GM12874 (cell line): Measurements from ENCODE around the gene WNT9B.

ENCODE experiments used
- TF ChIP-seq, protein P1 (sequence below): IDR thresholded peaks from 2 replicates; pipeline ENCODE4 v1.5.1; 2011; ENCODE audit warnings: low read depth, mild to moderate bottlenecking, control low read depth, low read length, moderate library complexity; ENCODE audit not compliant: insufficient read depth

The WNT9B gene

DNA sequence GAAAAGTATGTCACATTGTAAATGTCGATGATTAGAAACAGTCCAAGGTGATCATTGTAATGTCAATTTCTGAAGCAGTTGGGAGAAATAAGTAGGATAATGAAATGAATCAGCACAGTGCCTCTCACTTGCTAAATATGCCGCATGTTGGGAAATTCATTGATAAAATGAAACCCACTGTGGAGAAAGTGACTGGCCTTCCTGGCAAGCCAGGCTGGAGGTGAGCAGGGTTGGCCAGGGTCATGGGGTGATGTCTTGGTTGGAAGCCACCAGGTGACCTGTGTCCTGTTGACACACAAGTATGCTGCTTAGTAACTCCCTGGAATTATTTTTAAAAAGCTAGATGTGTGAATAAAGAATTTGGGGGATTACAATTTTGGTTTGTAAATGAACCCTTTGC is 14.9 kb upstream of the WNT9B start:
- TF ChIP-seq, protein P1, sequence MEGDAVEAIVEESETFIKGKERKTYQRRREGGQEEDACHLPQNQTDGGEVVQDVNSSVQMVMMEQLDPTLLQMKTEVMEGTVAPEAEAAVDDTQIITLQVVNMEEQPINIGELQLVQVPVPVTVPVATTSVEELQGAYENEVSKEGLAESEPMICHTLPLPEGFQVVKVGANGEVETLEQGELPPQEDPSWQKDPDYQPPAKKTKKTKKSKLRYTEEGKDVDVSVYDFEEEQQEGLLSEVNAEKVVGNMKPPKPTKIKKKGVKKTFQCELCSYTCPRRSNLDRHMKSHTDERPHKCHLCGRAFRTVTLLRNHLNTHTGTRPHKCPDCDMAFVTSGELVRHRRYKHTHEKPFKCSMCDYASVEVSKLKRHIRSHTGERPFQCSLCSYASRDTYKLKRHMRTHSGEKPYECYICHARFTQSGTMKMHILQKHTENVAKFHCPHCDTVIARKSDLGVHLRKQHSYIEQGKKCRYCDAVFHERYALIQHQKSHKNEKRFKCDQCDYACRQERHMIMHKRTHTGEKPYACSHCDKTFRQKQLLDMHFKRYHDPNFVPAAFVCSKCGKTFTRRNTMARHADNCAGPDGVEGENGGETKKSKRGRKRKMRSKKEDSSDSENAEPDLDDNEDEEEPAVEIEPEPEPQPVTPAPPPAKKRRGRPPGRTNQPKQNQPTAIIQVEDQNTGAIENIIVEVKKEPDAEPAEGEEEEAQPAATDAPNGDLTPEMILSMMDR, result no peak

DNA sequence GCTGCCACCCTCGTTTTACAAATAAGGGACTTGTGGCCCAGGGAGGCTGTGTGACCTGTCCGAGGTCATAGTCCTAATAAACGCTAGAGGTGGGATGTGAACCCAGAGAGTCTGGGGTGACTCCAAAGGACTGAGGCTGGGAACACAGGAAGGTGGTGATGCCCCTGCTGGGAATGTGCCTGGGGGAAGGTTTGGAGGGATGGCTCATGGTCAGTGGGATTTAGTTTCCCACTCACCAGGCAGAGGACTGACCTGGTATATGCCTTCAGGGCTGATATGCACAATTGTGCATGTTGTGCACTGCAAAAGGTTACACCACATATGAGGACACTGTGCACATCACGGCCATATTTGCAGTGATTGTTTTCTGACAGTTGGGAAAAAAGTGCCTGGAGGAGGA is 13.9 kb upstream of the WNT9B start:
- TF ChIP-seq, protein P1, result no peak

DNA sequence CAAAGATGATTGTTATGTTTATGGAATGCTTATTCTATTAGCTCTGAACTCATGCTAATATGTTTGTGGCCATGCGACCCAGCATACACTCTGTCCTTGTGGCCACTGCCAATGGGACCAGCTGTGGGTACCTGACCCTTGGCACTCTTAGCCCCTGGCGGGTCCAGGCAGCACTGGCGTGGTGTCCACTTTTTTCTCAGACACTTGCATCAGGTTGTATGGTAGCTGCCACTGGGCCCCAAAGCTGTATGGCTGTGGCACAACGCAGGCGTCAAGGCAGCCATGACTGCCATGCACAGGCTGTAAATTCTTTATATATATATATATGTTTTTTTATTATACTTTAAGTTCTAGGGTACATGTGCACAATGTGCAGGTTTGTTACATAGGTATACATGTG is 12.2 kb upstream of the WNT9B start:
- TF ChIP-seq, protein P1, result no peak

DNA sequence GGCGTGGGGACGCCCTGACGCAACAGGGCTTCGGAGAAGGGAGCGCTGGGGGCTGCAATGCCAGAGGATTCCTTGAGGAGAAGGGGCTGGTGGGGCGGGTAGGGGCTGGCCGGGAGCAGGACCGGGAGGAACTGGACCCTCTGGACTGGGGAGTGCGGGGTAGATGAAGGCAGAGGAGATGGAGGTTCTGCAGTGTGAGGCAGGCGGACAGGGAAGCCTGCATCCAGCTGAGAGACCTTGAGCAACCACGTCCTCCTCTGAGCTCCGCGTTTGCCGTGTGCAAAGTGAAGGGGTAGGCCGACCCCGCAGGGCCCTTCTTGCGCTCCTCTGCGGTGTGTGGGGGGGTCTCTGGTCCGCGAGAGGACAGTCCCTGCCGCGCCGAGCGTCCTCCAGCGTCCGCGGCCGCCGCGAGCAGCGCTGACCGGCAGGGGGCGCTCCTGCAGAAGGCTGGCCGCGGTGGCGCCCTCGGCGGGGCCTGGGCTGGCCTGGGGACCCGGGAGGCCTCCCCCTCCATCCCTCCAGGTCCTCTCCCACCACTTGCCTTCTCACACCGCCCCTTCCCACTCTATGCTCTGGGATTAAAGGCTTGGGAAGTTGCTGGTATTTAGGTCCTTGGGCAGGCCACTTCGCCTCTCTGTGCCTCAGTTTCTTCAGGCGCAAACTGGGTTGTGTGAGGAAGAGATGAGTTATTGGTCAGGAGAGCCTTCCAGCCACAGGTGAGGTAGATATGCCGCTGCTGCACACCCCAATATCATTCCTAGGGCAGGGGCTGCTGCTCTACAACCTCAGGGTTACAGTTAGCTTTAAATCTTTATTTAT is 9.6 kb upstream of the WNT9B start:
- TF ChIP-seq, protein P1, result peak; percentile 70

DNA sequence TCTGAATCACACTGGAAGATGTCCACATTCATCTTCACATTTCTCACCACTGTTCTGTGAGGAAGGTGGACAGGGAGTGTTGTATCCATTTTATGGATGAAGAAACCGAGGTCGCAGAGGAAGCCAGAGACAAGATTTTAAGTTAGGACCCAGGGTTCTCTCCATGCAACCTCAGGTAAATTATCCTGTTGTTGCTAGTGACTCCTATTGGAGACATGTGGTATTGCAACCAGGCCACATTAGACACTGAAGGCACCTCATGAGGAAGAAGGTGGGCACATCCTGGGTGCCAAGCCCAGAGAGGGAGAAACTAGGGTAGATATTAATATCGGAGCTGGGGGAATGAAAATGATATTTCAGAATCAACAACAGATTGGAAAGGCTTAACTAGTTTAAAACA is 8.5 kb upstream of the WNT9B start:
- TF ChIP-seq, protein P1, result peak; percentile 55

DNA sequence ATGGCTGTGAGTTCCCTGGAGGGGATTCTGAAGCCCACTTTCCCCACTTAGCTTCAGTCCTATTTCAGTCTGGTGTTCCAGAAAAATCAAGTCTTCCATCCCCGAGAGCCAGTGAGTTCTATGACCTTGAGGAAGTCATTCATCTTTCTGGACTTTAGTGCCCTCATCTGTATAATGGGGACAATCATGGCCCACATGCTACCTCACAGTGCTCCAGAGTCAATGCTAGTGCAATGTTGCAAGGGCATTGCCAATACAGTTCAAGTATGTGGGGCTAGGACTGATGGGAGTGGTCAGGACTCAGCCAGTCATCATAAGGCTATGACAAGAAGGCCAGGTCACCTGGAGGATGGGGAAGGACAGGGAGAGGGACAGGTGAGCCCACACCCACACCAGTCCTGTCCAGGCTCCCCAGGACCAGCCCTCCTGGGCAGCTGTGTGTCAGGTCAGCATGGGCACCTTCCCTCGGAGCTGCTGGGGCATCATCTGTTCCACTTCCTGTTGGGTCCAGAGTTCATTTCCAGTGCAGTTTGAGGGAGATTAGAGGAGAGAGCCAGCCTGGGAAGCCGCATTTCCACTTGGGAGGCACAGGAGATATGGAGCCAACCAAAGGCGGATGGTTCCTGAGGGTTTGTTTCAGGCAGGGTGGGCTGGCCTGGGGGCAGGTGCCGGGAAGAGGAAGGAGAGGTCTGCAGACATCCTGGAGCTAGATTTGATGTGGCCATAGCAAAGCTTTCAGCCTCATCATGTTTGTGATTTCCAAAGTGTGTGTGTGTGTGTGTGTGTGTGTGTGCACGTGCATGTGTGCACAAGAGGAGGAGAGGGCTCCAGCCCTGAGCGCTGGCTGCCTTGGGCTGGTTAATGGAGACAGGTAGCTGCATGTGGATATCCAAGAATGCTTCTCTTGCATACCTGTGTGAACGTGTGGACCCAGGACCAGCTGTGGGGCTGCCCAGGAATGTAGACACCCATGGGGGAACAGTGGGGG is 3.9 kb upstream of the WNT9B start:
- TF ChIP-seq, protein P1, result no peak

DNA sequence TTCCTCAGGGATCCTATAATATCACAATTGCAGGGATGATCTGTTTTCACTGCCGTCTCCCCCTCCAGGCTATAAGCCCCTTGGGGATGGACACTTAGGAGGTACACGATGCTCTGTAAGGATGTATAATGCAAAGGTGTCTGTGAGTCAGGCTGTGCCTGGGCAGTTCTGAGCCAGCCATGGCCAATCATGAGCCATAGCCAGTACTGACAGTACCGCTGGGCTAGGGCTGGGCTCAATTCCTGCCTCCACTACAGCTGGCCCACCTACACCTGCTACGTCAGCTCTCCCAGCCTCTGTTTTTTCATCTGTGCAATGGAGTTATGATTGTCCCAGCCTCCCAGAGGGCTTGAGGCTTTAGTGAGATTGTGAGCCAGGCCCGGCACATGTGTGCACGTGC is 2.8 kb upstream of the WNT9B start:
- TF ChIP-seq, protein P1, result no peak
